Hippocampal formation (tissue), 2 donors: ENCODE measurements around the gene TMEM43.

ENCODE experiments used
- DNase-seq, 2 donors: peaks; one replicate each; lab custom pipeline; 2025; lab: John Stamatoyannopoulos, UW

Gene TMEM43

DNA sequence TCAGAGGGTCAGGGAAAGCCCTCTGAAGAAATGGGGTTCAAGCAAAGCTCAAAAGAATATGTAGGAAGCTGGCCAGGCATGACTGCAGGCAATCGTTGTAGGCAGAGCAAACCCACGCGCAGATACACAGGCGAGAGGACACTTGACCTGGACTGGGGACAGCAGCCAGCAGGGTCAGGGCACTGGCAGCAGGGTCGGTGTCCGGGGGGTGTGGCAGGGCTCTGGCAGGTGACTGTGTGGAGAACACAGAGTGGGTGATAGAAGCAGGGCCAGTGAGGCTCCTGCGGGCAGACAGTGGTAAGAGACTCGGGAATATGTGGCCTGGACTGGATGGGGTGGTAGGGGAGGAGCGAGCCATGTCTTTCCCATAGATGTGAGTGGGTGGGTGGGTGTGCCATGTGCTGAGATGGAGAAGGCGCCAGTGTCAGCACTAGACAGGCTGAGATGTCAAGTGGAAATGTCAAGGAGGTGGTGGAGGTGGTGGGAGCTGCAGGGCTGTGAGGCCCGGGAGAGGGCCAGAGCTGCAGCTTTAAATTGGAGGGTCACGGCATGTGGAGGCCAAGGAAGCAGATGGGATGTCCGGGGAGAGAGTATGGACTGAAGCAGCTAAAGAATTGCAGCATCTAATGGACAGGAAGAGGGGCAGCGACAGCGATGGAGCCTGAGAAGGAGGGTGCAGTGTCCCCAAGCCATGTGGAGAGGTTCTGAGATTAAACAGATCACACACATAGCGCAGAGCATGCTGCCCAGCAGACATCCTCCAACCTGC, 13.4 kb downstream of the TMEM43 start:
- DNase-seq = no peak

DNA sequence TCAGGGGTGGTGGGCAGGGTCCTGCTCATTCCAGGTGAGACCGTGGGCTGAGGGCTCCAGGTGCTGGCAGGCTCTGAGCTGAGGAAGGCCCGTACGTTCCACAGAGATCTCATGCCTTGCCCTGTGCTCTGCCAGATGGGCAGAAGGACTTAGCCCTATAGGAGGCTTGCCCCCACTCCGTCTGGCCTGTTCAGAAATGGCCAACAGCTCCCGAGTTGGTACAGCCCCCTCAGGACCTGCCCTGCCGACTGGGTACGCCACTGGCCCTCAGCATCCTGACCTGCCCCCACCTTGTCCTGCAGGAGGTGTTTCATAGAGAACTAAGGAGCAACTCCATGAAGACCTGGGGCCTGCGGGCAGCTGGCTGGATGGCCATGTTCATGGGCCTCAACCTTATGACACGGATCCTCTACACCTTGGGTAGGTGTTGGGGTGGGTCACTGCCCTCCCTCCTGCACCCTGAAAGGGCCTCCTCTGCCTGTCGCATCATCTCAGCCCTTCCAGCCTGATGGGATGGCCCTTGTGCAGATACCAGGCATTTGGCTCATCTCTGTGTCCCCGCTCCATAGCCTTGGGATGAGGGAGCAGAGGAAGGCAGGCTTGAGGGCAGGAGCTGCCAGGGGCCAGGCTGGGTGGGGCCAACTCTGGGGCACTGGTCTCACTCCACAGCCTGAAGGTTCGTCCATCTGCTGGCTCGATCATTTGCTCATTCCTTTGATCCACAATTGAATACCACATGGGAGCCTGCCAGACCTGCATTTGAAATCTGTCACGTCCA, 14.2 kb downstream of the TMEM43 start:
- no peak for DNase-seq

DNA sequence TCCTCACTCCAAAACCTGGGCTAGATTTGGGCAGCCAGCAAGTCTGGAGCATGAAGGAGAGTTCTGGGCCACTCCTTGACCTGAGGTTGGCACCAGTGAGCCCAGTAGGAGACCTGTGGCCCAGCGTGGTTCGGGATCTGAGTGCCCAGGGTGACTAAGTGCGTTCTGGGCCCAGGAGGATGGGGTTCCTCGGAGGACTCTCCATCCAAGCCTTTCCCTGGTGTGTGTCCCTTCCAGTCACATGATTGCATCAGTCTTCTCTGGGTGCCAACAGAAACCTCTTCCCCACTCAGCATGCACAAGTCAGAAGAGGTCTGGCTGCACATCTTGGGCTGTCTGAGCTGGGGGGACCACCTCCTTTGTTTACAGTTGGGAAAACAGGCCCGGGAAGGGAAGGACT, 14.9 kb downstream of the TMEM43 start:
- no peak for DNase-seq

GRCh38 chr3:14140668-14141067, 15.8 kb downstream of the TMEM43 start:
- DNase-seq = no peak

DNA sequence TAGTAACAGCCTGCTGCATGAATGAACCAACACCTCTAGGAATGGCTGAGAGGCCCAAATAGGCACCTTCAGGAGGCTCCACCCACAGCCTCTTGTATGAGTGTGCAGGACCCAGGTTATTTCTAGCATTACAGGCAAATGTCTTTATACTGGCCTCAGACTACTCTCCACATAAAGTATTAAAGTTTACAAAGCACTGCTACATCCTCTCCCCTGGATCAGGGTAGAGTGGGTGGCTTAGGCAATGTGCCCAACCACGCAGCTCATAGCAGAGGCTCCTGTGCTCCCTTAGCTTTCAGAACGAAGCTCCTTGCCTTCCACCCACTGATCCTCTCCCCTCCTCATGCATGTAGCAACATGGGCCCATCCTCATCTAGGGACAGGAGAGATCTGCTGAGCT, 16.3 kb downstream of the TMEM43 start:
- DNase-seq = no peak

DNA sequence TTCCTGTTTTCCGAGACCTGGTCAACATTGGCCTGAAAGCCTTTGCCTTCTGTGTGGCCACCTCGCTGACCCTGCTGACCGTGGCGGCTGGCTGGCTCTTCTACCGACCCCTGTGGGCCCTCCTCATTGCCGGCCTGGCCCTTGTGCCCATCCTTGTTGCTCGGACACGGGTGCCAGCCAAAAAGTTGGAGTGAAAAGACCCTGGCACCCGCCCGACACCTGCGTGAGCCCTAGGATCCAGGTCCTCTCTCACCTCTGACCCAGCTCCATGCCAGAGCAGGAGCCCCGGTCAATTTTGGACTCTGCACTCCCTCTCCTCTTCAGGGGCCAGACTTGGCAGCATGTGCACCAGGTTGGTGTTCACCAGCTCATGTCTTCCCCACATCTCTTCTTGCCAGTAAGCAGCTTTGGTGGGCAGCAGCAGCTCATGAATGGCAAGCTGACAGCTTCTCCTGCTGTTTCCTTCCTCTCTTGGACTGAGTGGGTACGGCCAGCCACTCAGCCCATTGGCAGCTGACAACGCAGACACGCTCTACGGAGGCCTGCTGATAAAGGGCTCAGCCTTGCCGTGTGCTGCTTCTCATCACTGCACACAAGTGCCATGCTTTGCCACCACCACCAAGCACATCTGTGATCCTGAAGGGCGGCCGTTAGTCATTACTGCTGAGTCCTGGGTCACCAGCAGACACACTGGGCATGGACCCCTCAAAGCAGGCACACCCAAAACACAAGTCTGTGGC, 16.9 kb downstream of the TMEM43 start:
- no peak for DNase-seq

- no peak for DNase-seq
Observed at GRCh38 chr3:14142567-14143270, 17.9 kb downstream of the TMEM43 start.

DNA sequence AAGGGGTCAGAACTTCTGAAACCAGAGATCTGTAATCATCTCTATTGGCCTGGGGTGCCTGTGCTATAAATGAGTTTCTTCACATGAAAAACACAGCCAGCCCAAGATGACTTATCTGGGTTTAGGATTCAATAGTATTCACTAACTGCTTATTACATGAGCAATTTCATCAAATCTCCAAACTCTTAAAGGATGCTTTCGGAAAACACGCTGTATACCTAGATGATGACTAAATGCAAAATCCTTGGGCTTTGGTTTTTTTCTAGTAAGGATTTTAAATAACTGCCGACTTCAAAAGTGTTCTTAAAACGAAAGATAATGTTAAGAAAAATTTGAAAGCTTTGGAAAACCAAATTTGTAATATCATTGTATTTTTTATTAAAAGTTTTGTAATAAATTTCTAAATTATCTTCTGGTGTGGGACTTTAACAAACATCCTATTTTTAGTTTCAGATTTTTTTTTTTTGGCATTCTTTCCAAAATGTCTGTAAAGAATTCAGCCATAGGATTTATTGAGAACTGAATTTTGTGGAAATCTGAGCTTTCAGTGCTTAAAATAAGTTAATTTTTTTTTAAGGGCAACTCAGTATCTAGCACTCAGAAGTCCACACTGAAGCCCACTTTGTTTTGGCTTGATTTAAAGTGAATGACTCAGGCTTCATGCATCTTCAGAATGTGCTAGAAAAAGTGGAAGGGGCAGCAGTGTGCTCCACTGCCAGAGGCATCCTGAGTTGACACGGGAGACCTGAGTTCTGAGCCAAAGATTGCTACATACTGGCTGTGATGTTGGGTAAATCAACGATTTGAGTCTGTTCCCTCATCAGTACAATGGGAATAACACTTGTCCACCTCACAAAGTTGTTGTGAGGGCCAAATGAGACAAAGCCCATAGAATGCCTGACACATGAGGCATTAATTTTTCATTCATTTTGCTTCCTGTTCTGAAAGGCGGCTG, 18.7 kb downstream of the TMEM43 start:
- DNase-seq = no peak

- peak in 1 of 2 donors; percentile 62 for DNase-seq
Observed at GRCh38 chr3:14144423-14145075, 19.7 kb downstream of the TMEM43 start.

DNA sequence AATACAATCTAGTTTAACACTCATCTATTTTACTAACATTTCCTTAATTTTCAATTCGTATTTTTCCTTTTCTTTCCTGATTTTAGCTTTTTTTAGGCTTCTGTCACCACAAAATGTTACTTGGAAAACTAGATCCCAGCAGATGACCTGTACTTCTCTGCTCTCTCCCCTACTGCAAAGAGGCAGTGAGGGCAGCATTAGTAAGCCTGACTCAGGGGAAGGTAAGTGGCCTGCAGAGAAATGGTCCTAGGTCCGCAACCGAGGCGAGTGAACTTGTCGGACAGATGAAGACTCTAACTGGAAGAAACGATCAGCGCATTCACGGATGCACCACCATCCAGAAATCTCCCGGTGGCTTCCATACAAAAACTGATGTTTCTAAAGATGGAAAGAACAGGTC, 20.4 kb downstream of the TMEM43 start:
- DNase-seq = no peak

DNA sequence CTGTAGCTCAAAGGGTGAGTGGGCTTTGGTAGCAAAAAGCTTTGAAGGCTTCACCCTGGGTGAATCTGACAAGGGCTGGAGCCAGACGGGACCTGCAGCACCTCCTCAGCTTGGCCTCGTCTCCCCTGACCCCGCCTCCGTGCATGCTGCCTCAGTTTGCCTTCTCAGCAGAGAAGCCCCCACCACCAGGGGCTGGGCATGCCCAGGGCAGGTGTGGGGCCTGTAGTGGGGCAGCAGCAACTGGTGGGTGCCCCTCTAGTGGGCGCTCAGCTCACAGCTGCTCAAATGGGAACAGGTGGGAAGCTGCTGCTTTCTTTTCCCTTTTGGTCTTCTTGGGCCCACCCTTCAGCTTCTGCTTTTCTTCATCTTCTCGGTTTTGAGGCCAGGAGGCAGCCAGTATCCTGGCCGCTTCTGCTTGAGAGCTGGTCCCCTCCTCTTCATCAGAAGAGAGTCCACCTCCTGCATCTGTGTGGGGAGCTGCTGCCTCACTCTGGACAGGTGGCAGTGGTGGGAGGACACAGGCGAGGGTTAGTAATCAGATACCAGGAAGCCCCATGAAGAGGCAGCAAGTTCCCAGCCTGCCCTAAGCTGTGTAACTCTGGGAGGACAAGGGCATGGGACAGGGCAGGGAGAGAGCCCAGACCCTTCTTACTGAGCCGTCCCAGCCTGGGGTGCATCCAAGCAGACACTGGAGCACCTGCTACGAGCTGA, 21.0 kb downstream of the TMEM43 start:
- no peak for DNase-seq

DNA sequence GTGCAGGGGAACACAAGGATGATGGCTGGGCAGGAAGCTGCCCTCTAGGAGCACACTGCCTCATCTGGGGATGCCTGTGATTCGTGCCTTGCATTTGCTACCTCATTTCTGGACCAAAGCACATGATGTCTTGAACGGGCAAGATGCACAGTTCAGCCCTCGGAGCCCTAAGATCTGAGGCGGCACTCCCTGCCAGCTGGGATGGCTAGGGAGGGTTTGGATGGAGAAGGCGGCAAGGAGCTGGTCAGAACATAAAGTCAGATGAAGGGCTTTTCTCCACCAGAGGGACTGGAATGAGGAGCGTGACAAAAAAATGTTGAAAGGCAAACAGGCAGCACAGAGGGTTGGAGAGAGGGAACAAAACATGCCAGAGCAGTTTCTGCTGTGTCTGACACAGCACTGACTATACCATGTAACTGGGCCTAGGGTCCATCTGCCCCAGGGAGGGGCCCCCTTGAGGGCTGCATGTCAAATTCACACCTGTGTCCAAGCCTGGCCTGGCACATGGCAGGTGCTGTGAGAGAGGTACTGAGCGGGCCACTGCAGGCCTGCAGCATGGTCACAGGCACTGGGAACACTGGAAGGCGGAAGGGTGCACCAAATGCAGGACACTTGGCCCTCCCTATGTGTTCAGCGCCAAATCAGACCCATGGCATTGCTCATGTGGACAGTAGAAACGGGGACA, 21.7 kb downstream of the TMEM43 start:
- DNase-seq = no peak

DNA sequence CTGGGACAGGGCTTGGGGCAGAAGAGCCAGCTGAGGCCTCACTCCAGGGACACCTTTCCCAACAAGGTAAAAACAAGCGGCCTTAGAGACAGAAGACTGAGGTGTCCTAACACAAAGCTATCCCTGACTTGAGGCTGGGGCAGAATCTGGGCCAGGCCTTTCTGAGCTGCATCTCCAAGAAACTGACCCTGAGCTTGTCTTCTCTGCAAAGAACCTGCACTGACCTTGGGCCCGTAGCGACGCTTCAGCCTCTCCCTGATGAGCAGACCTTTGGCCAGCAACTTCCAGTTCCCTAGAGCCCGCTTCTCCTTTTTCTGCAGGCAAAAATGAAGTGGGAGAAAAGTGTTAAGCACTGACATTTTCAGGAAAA, 22.2 kb downstream of the TMEM43 start:
- DNase-seq = no peak

DNA sequence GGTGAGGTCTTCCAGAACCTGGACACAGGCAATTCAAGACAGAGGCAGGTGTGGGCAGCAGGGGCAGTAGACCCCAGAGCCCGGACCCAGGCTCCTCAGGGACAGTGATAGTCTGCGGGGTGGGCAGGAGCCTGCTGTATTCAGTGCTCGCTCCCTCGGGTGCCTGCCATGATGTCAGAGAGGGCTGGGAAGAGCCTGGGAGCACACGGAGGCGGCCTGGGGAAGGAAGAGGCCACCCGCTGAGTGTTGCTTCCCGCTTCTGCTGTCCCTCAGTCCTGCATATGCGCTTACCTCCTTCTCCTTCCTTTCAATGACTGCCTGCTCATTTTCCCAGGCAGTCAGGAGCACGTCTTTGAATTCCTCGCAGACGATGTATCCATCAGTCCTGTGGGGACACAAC, 22.8 kb downstream of the TMEM43 start:
- DNase-seq = no peak

GRCh38 chr3:14148041-14148985, 23.5 kb downstream of the TMEM43 start:
- no peak for DNase-seq

GRCh38 chr3:14150078-14150477, 25.2 kb downstream of the TMEM43 start:
- DNase-seq = no peak

DNA sequence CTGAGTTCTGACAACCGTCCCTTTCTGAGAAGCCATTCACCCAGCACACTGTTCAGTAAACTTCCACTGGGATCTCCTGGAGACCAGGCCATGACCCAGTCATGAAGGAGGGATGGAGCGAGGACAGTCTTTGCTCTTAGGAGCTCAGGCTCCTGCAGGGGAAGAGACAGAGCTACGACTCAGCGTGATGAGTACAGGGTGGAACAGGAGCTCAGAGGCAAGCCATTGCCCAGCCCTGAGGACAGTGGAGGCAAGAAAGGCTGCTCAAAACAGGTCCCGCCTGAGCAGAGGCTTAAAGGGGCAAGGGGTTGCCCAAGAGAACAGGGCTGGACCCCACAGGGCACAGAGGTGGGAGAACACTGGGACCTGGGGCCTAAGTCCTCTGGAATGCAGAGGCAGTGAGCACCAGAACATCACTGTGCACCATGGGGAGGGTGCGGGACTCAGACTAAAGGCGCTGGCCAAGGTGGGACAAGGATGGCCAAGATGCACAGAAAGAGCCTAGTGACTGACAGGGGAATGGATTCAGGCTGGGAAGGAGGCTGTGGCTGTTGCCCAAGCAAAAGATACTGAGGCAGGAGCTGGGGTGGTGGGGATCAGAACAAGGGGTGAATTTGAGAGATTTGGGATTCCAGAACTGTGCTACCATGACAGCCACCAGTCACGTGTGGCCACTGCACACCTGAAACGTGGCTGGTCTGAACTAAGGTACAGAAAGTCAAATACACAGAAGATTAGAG, 25.8 kb downstream of the TMEM43 start:
- DNase-seq = no peak
